H1 (cell line): ENCODE data around the gene OTUD5. TPM values are rescaled to one million over a fixed set of nuclear protein-coding genes. Genes with fewer than 3 reads are reported as not detected.
A peak's percentile ranks its signal among the peaks of the same experiment; 100 is the strongest.

Source experiments
- CTCF ChIA-PET: fragments of 300-600 bp; sonication (Branson Sonifier 250); formaldehyde crosslinking; loops from one replicate; lab custom pipeline; 2021; ENCODE audit not compliant: partially characterized antibody; lab: Charles Lee
- POLR2A ChIA-PET: fragments of 300-600 bp; sonication (Branson Sonifier 250); formaldehyde crosslinking; loops from one replicate; lab custom pipeline; 2021; ENCODE audit warnings: inconsistent platforms; ENCODE audit not compliant: partially characterized antibody; lab: Charles Lee
- DNase-seq, 2 experiments: peaks; one replicate each; pipeline versions ENCODE4 v3.0.0 to v3.0.0-alpha.2; 2010 to 2022; ENCODE audit warnings: low spot score in 2 of 2, low read depth in 1 of 2, mixed read lengths in 1 of 2
- FAIRE-seq: peaks from 2 replicates; lab custom pipeline; 2011; peaks lifted over from hg19 to GRCh38; lab: Jason Lieb, UNC
- H2AFZ ChIP-seq: 2 replicates; pipeline ENCODE4 v1.8.1; 2012; ENCODE audit warnings: low read length, inconsistent platforms
- H2AK5ac ChIP-seq: 2 replicates; pipeline ENCODE4 v1.6.1; 2013; ENCODE audit warnings: low read depth, low read length
- H2BK120ac ChIP-seq: replicated peaks from 2 replicates; pipeline ENCODE3; 2013; ENCODE audit warnings: low read depth, low read length, inconsistent platforms
- H2BK12ac ChIP-seq: 2 replicates; pipeline ENCODE4 v1.6.1; 2013; ENCODE audit warnings: low read depth, low read length
- H2BK15ac ChIP-seq: 2 replicates; pipeline ENCODE4 v1.6.1; 2013; ENCODE audit warnings: low read length
- H2BK20ac ChIP-seq: 2 replicates; pipeline ENCODE4 v1.6.1; 2013; ENCODE audit warnings: low read length
- H2BK5ac ChIP-seq: 2 replicates; pipeline ENCODE4 v1.6.1; 2013; ENCODE audit warnings: low read depth, low read length
- H3K14ac ChIP-seq: 2 replicates; pipeline ENCODE4 v1.6.1; 2013; ENCODE audit warnings: inconsistent platforms; ENCODE audit not compliant: insufficient read length
- H3K18ac ChIP-seq: 2 replicates; pipeline ENCODE4 v1.6.1; 2013; ENCODE audit warnings: low read length; ENCODE audit errors: extremely low read depth
- H3K23ac ChIP-seq: 2 replicates; pipeline ENCODE4 v1.6.1; 2013; ENCODE audit warnings: inconsistent platforms; ENCODE audit not compliant: insufficient read length
- H3K23me2 ChIP-seq: 2 replicates; pipeline ENCODE4 v1.6.1; 2013; ENCODE audit warnings: low read depth, low read length
- H3K27ac ChIP-seq: 2 replicates; pipeline ENCODE4 v1.6.1; 2011; ENCODE audit warnings: low read depth, low read length, inconsistent platforms
- H3K27me3 ChIP-seq, 4 experiments: replicated peaks in 1 of 4; 1 replicate in 1 of 4; 2 replicates in 3 of 4; pipeline versions ENCODE4 v1.6.1 to v1.8.1; 2011 to 2013; ENCODE audit warnings: low read length in 3 of 4, mild to moderate bottlenecking in 3 of 4, inconsistent platforms in 2 of 4, mixed read lengths in 2 of 4, moderate library complexity in 1 of 4; ENCODE audit not compliant: control insufficient read depth in 3 of 4, insufficient read depth in 3 of 4; ENCODE audit errors: extremely low read depth in 1 of 4
- H3K36me3 ChIP-seq, 4 experiments: 2 replicates each; pipeline versions ENCODE4 v1.6.1 to v1.8.1; 2011 to 2013; ENCODE audit warnings: mild to moderate bottlenecking in 4 of 4, low read length in 3 of 4, moderate library complexity in 2 of 4, control low read depth in 1 of 4, inconsistent platforms in 1 of 4; ENCODE audit not compliant: insufficient read depth in 4 of 4, control insufficient read depth in 2 of 4
- H3K4ac ChIP-seq: replicated peaks from 2 replicates; pipeline ENCODE3; 2013; ENCODE audit warnings: low read length, low read depth, mixed read lengths, inconsistent platforms; ENCODE audit not compliant: insufficient read length
- H3K4me1 ChIP-seq, 4 experiments: replicated peaks in 1 of 4; 1 replicate in 1 of 4; 2 replicates in 3 of 4; pipeline versions ENCODE4 v1.6.1 to v1.8.1; 2011 to 2013; ENCODE audit warnings: low read length in 3 of 4, inconsistent platforms in 2 of 4, mixed read lengths in 1 of 4; ENCODE audit not compliant: insufficient read depth in 4 of 4, control insufficient read depth in 3 of 4
- H3K4me2 ChIP-seq, 2 experiments: 2 replicates each; pipeline versions ENCODE4 v1.6.1 to v1.8.1; 2011 to 2013; ENCODE audit warnings: low read depth in 2 of 2, low read length in 2 of 2, control low read depth in 1 of 2, inconsistent platforms in 1 of 2, mild to moderate bottlenecking in 1 of 2; ENCODE audit not compliant: insufficient read depth in 1 of 2
- H3K4me3 ChIP-seq, 4 experiments: fragments of 200-600, 300-600 bp in 1 of 4; sonication (generic), shearing (Covaris generic), sonication (Bioruptor Twin) in 1 of 4; 2 replicates each; pipeline versions ENCODE4 v1.5.1 to v1.8.1; 2011 to 2016; ENCODE audit warnings: low read length in 4 of 4, low read depth in 3 of 4, control low read depth in 2 of 4, inconsistent platforms in 2 of 4, mild to moderate bottlenecking in 2 of 4, mixed read lengths in 1 of 4, moderate library complexity in 1 of 4; ENCODE audit not compliant: insufficient read depth in 2 of 4; ENCODE audit errors: extremely low read depth in 1 of 4
- H3K56ac ChIP-seq: replicated peaks from 2 replicates; pipeline ENCODE3; 2013; ENCODE audit warnings: low read depth, mild to moderate bottlenecking, mixed read lengths, low read length, inconsistent platforms; ENCODE audit not compliant: insufficient read length
- H3K79me1 ChIP-seq: 2 replicates; pipeline ENCODE4 v1.6.1; 2013; ENCODE audit warnings: low read depth, low read length, control low read depth
- H3K79me2 ChIP-seq, 2 experiments: 2 replicates each; pipeline versions ENCODE4 v1.6.1 to v1.8.1; 2012 to 2013; ENCODE audit warnings: low read length in 2 of 2, mild to moderate bottlenecking in 2 of 2, inconsistent platforms in 1 of 2; ENCODE audit not compliant: insufficient read depth in 2 of 2, control insufficient read depth in 1 of 2
- H3K9ac ChIP-seq, 4 experiments: replicated peaks in 1 of 4; 1 replicate in 1 of 4; 2 replicates in 3 of 4; pipeline versions ENCODE4 v1.6.1 to v1.8.1; 2011 to 2013; ENCODE audit warnings: low read depth in 3 of 4, low read length in 3 of 4, control low read depth in 2 of 4, mild to moderate bottlenecking in 2 of 4, moderate library complexity in 2 of 4, inconsistent platforms in 1 of 4; ENCODE audit errors: extremely low read depth in 1 of 4
- H3K9me3 ChIP-seq, 2 experiments: 2 replicates each; pipeline versions ENCODE4 v1.6.1 to v1.8.1; 2012 to 2013; ENCODE audit warnings: mild to moderate bottlenecking in 2 of 2, moderate library complexity in 2 of 2, control low read depth in 1 of 2, inconsistent platforms in 1 of 2, low read depth in 1 of 2, low read length in 1 of 2, mixed read lengths in 1 of 2; ENCODE audit not compliant: insufficient read depth in 2 of 2
- H4K20me1 ChIP-seq, 2 experiments: replicated peaks in 1 of 2; 2 replicates each; pipeline versions ENCODE3 to v1.8.1; 2011 to 2013; ENCODE audit warnings: inconsistent platforms in 2 of 2, low read length in 2 of 2, mild to moderate bottlenecking in 1 of 2; ENCODE audit not compliant: insufficient read depth in 2 of 2, control insufficient read depth in 1 of 2
- H4K5ac ChIP-seq: 2 replicates; pipeline ENCODE4 v1.6.1; 2013; ENCODE audit warnings: low read length, low read depth, mixed read lengths, inconsistent platforms; ENCODE audit not compliant: insufficient read length
- H4K8ac ChIP-seq: 2 replicates; pipeline ENCODE4 v1.8.0; 2013; ENCODE audit warnings: mild to moderate bottlenecking, moderate library complexity, low read length, inconsistent platforms; ENCODE audit not compliant: insufficient read depth; ENCODE audit errors: extremely low read depth
- H4K91ac ChIP-seq: replicated peaks from 2 replicates; pipeline ENCODE3; 2013; ENCODE audit warnings: low read length, mixed read lengths, inconsistent platforms; ENCODE audit not compliant: insufficient read length
- CBX8 ChIP-seq: fragments of 300-800, 300-1000 bp; sonication (generic); IDR thresholded peaks from 2 replicates; pipeline ENCODE4 v1.7.1; 2016; ENCODE audit warnings: low read depth, low read length, borderline replicate concordance
- CTCF ChIP-seq, 3 experiments: IDR thresholded peaks; 1 replicate in 2 of 3; 2 replicates in 1 of 3; pipeline versions ENCODE4 v1.5.1 to v1.6.1; 2011; ENCODE audit warnings: low read length in 3 of 3, mild to moderate bottlenecking in 3 of 3, inconsistent platforms in 2 of 3, low read depth in 1 of 3, moderate library complexity in 1 of 3; ENCODE audit not compliant: insufficient read depth in 1 of 3; ENCODE audit errors: control extremely low read depth in 1 of 3
- EP300 ChIP-seq, 2 experiments: IDR thresholded peaks; 1 replicate in 1 of 2; 2 replicates in 1 of 2; pipeline ENCODE4 v1.6.1; 2011 to 2012; ENCODE audit warnings: low read depth in 2 of 2, low read length in 2 of 2, mild to moderate bottlenecking in 2 of 2, borderline replicate concordance in 1 of 2, inconsistent platforms in 1 of 2, moderate library complexity in 1 of 2
- KDM5A ChIP-seq: fragments of 200-600 bp; IDR thresholded peaks from 2 replicates; pipeline ENCODE4 v1.7.1; 2012; ENCODE audit warnings: mild to moderate bottlenecking, low read length, inconsistent platforms, mixed read lengths
- NRF1 ChIP-seq: IDR thresholded peaks from 2 replicates; pipeline ENCODE4 v1.6.1; 2011; ENCODE audit warnings: mild to moderate bottlenecking, low read depth, low read length, improper control_type of control experiment
- RNF2 ChIP-seq: fragments of 200-900, 300-1000 bp; sonication (generic); IDR thresholded peaks from 2 replicates; pipeline ENCODE4 v1.7.1; 2016; ENCODE audit warnings: borderline replicate concordance, low read depth, mild to moderate bottlenecking, antibody characterized with exemption, low read length; ENCODE audit not compliant: poor library complexity, severe bottlenecking; ENCODE audit errors: missing control alignments
- TAF7 ChIP-seq: optimal IDR thresholded peaks from 2 replicates; pipeline ENCODE3; 2011; ENCODE audit warnings: low read depth, mild to moderate bottlenecking, inconsistent platforms, low read length, moderate library complexity, borderline replicate concordance
- YY1 ChIP-seq: IDR thresholded peaks from 2 replicates; pipeline ENCODE4 v1.6.1; 2011; ENCODE audit warnings: low read depth, mild to moderate bottlenecking, low read length
- WGBS, 2 experiments: shearing (Covaris generic) in 1 of 2; methylation state at CpG; one replicate each; pipeline versions ENCODE4 v1.1.6 to v1.1.7; 2013 to 2015; ENCODE audit warnings: low lambda C conversion rate in 2 of 2, mixed read lengths in 2 of 2, inconsistent platforms in 1 of 2, low coverage in 1 of 2, missing lambda C conversion rate in 1 of 2; ENCODE audit not compliant: insufficient replicate concordance in 2 of 2, insufficient coverage in 1 of 2, insufficient read length in 1 of 2; ENCODE audit errors: extremely low coverage in 1 of 2, missing lambda C conversion rate in 1 of 2; 5-methylcytosine and 5-hydroxymethylcytosine counted together
- polyA plus RNA-seq, 7 experiments: library from polyadenylated mRNA; depleted of rRNA in 3 of 7; stranded (reverse) in 5 of 7; unstranded in 2 of 7; fragments of >200 nt in 5 of 7; fragments of 200-250 nt in 2 of 7; gene quantifications; 1 replicate in 5 of 7; 2 replicates in 1 of 7; 4 replicates in 1 of 7; pipeline versions ENCODE4 v1.2.1 to v1.2.3, GENCODE V29; 2011 to 2013; ENCODE audit warnings: missing spikeins in 2 of 7, mixed read lengths in 2 of 7
- total RNA-seq: library from RNA; stranded (reverse); fragmentation: NEBNext Ultra II Directional; extraction: Animal tissue kit (Norgen Biotek cat#: 25700); gene quantifications from 2 replicates; pipeline ENCODE4 v1.2.1, GENCODE V29; 2021
- TF ChIP-seq, protein P1 (sequence below): IDR thresholded peaks from 2 replicates; pipeline ENCODE4 v1.6.1; 2012; ENCODE audit warnings: inconsistent platforms

Gene OTUD5
- total and polyA plus RNA-seq, 2 of the 8 experiments (the other 6 are each of a cell fraction or from before 2014, with no cell fraction given): 46.3 to 53.5 TPM

GRCh38 chrX:48923771-48924170 lies 33.6 kb downstream of the OTUD5 start:
- Histone ChIP-seq H3K14ac (no peak overlapping the region), H2BK20ac (no peak overlapping the region), H3K27ac (no peak overlapping the region; the same call in 1 of the 2 replicates), H3K23me2 (peaks cover 11% of the 10 kb centered on the region), H4K5ac (no peak overlapping the region), H3K9ac (no peak overlapping the region), H3K79me1 (no peaks in the 10 kb centered on the region), H2BK5ac (0 out of 2 replicates have a peak overlapping the region, but pooled peaks have one; percentile 39), H4K20me1 (no peaks in the 10 kb centered on the region), H3K18ac (no peak overlapping the region), H2BK120ac (no peak overlapping the region), H4K8ac (peak overlapping the region; percentile 1; the same call in 1 of the 2 replicates), H3K23ac (no peak overlapping the region), H3K4me2 (no peak overlapping the region), H3K4me1 (peaks cover 8 to 26% (median 20%) of the 10 kb centered on the region in 4 experiments; a peak in 6 of 7 replicates), H2BK15ac (no peak overlapping the region), H2BK12ac (0 out of 2 replicates have a peak overlapping the region, but pooled peaks have one; percentile 75), H2AFZ (no peak overlapping the region), H3K36me3 (peaks cover 0 to 33% (median 14%) of the 10 kb centered on the region in 4 experiments; a peak in 6 of 8 replicates), H3K4ac (no peak overlapping the region), H3K4me3 (no peak overlapping the region), H3K79me2 (peaks cover 4 to 30% of the 10 kb centered on the region in 2 experiments), H2AK5ac (no peak overlapping the region), H3K9me3 (no peaks in the 10 kb centered on the region), H3K27me3 (no peaks in the 10 kb centered on the region), H4K91ac (no peak overlapping the region), H3K56ac (no peak overlapping the region)
- CTCF ChIA-PET: interaction anchor here (1.2 to 1.7 kb wide), 2 partner anchors 14 to 17 kb away, joined by 4 to 5 read pairs; no protein-coding TSS in a partner anchor
- POLR2A ChIA-PET: interaction anchor here (0.9 to 30.9 kb wide), 3 partner anchors 9 to 31 kb away, joined by 3 to 572 read pairs (median 572); partner anchors contain the start of genes PIM2 and SLC35A2
- DNase-seq (no peak), FAIRE-seq (no peak)
- WGBS, 2 experiments: 86% methylated on average over 8 of the region's 13 CpGs; no CpG with 5 or more reads in 1 of the 2 experiments
- TF ChIP-seq NRF1 (no peak), TAF7 (no peak), KDM5A (no peak), EP300 (IDR thresholded peaks at IDR 0.05; ENCODE audit: borderline replicate concordance in 1 of 2, low read depth in 2 of 2, low read length in 2 of 2) (no peak), CTCF (IDR thresholded peaks at IDR 0.05; ENCODE audit: control extremely low read depth in 1 of 3, insufficient read depth in 1 of 3, low read depth in 1 of 3, low read length in 3 of 3) (no peak), CBX8 (no peak), RNF2 (no peak), YY1 (no peak)
- TF ChIP-seq, protein P1, sequence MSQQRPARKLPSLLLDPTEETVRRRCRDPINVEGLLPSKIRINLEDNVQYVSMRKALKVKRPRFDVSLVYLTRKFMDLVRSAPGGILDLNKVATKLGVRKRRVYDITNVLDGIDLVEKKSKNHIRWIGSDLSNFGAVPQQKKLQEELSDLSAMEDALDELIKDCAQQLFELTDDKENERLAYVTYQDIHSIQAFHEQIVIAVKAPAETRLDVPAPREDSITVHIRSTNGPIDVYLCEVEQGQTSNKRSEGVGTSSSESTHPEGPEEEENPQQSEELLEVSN: no peak
